ENCODE data around the gene ATG7. TPM values are rescaled to one million over a fixed set of nuclear protein-coding genes. Genes with fewer than 3 reads are reported as not detected.

Gene ATG7
- total RNA-seq, 2 experiments from 2014 or later, result 26.4 to 28.6 TPM

GRCh38 chr3:11539218-11539617, 267.0 kb downstream of the ATG7 start:
- DNase-seq (no peak), ATAC-seq (ENCODE audit: low read depth) (no peak)
- no peaks in the 10 kb centered on the region for H3K9me3 Mint-ChIP-seq
- no peak overlapping the region for H3K4me3 Mint-ChIP-seq
- POLR2A ChIA-PET, result no interaction called here
- no peaks in the 10 kb centered on the region for H3K36me3 Mint-ChIP-seq
- no peak overlapping the region for H3K27ac Mint-ChIP-seq
- no peaks in the 10 kb centered on the region for H3K27me3 Mint-ChIP-seq
- no peaks in the 10 kb centered on the region for H3K4me1 Mint-ChIP-seq

GRCh38 chr3:11539677-11540076, 267.5 kb downstream of the ATG7 start:
- no peaks in the 10 kb centered on the region for H3K36me3 Mint-ChIP-seq
- POLR2A ChIA-PET, result no interaction called here
- no peak for DNase-seq
- H3K27ac Mint-ChIP-seq, result no peak overlapping the region
- H3K27me3 Mint-ChIP-seq, result no peaks in the 10 kb centered on the region
- no peak overlapping the region for H3K4me3 Mint-ChIP-seq
- ATAC-seq (ENCODE audit: low read depth), result no peak
- no peaks in the 10 kb centered on the region for H3K9me3 Mint-ChIP-seq
- no peaks in the 10 kb centered on the region for H3K4me1 Mint-ChIP-seq

- ATAC-seq (ENCODE audit: low read depth) (no peak), DNase-seq (no peak)
- no peaks in the 10 kb centered on the region for H3K36me3 Mint-ChIP-seq
- no peaks in the 10 kb centered on the region for H3K4me1 Mint-ChIP-seq
- H3K27ac Mint-ChIP-seq, result no peak overlapping the region
- H3K9me3 Mint-ChIP-seq, result no peaks in the 10 kb centered on the region
- no peak overlapping the region for H3K4me3 Mint-ChIP-seq
- POLR2A ChIA-PET, result no interaction called here
- no peaks in the 10 kb centered on the region for H3K27me3 Mint-ChIP-seq
These were observed 269.4 kb downstream of the ATG7 start for GRCh38 chr3:11541321-11542303.

GRCh38 chr3:11542551-11542950, 270.4 kb downstream of the ATG7 start:
- H3K4me1 Mint-ChIP-seq, result no peaks in the 10 kb centered on the region
- H3K27me3 Mint-ChIP-seq, result no peaks in the 10 kb centered on the region
- H3K27ac Mint-ChIP-seq, result no peak overlapping the region
- peaks cover 2% of the 10 kb centered on the region for H3K36me3 Mint-ChIP-seq
- no peaks in the 10 kb centered on the region for H3K9me3 Mint-ChIP-seq
- POLR2A ChIA-PET, result no interaction called here
- DNase-seq (no peak), ATAC-seq (ENCODE audit: low read depth) (no peak)
- H3K4me3 Mint-ChIP-seq, result no peak overlapping the region

GRCh38 chr3:11543141-11543947, 271.1 kb downstream of the ATG7 start:
- ATAC-seq (ENCODE audit: low read depth) (no peak), DNase-seq (no peak)
- no peaks in the 10 kb centered on the region for H3K9me3 Mint-ChIP-seq
- no peaks in the 10 kb centered on the region for H3K4me1 Mint-ChIP-seq
- no peaks in the 10 kb centered on the region for H3K27me3 Mint-ChIP-seq
- no peak overlapping the region for H3K27ac Mint-ChIP-seq
- no peak overlapping the region for H3K4me3 Mint-ChIP-seq
- POLR2A ChIA-PET, result interaction anchor here (0.7 kb wide), 1 partner anchor 149 kb away, joined by 3 read pairs; no protein-coding TSS in a partner anchor
- H3K36me3 Mint-ChIP-seq, result peaks cover 2% of the 10 kb centered on the region

GRCh38 chr3:11543948-11544387, 271.8 kb downstream of the ATG7 start:
- H3K4me1 Mint-ChIP-seq, result no peaks in the 10 kb centered on the region
- no peak overlapping the region for H3K27ac Mint-ChIP-seq
- no peaks in the 10 kb centered on the region for H3K27me3 Mint-ChIP-seq

GRCh38 chr3:11544412-11545181, 272.4 kb downstream of the ATG7 start:
- Mint-ChIP-seq H3K4me1 (no peaks in the 10 kb centered on the region), H3K9me3 (no peaks in the 10 kb centered on the region), H3K36me3 (peaks cover 2% of the 10 kb centered on the region), H3K4me3 (no peak overlapping the region), H3K27ac (no peak overlapping the region), H3K27me3 (no peaks in the 10 kb centered on the region)
- no peak for DNase-seq
- ATAC-seq (ENCODE audit: low read depth), result no peak
- POLR2A ChIA-PET, result no interaction called here

More at GRCh38 chr3:11543948-11544387, 271.8 kb downstream of the ATG7 start:
- Mint-ChIP-seq H3K36me3 (peaks cover 2% of the 10 kb centered on the region), H3K4me3 (no peak overlapping the region), H3K9me3 (no peaks in the 10 kb centered on the region)
- ATAC-seq (ENCODE audit: low read depth) (no peak), DNase-seq (no peak)
- POLR2A ChIA-PET, result no interaction called here

- peaks cover 2% of the 10 kb centered on the region for H3K36me3 Mint-ChIP-seq
- DNase-seq (no peak), ATAC-seq (ENCODE audit: low read depth) (no peak)
- H3K27me3 Mint-ChIP-seq, result no peaks in the 10 kb centered on the region
- POLR2A ChIA-PET, result no interaction called here
- H3K4me3 Mint-ChIP-seq, result no peak overlapping the region
- no peak overlapping the region for H3K27ac Mint-ChIP-seq
- H3K4me1 Mint-ChIP-seq, result no peaks in the 10 kb centered on the region
- H3K9me3 Mint-ChIP-seq, result no peaks in the 10 kb centered on the region
These were observed 273.1 kb downstream of the ATG7 start for GRCh38 chr3:11545186-11545851.

GRCh38 chr3:11546657-11547302, 274.6 kb downstream of the ATG7 start:
- H3K4me3 Mint-ChIP-seq, result no peak overlapping the region
- no peaks in the 10 kb centered on the region for H3K27me3 Mint-ChIP-seq
- H3K9me3 Mint-ChIP-seq, result no peaks in the 10 kb centered on the region
- DNase-seq, result no peak
- peaks cover 2% of the 10 kb centered on the region for H3K36me3 Mint-ChIP-seq
- H3K4me1 Mint-ChIP-seq, result no peaks in the 10 kb centered on the region
- ATAC-seq (ENCODE audit: low read depth), result no peak
- no peak overlapping the region for H3K27ac Mint-ChIP-seq
- POLR2A ChIA-PET, result no interaction called here

GRCh38 chr3:11547498-11547897, 275.3 kb downstream of the ATG7 start:
- no peak overlapping the region for H3K27ac Mint-ChIP-seq
- ATAC-seq (ENCODE audit: low read depth), result no peak
- POLR2A ChIA-PET, result no interaction called here

GRCh38 chr3:11548721-11549131, 276.5 kb downstream of the ATG7 start:
- Mint-ChIP-seq H3K27ac (no peak overlapping the region), H3K4me3 (no peak overlapping the region)
- DNase-seq, result no peak

More at GRCh38 chr3:11547498-11547897, 275.3 kb downstream of the ATG7 start:
- Mint-ChIP-seq H3K4me3 (no peak overlapping the region), H3K9me3 (no peaks in the 10 kb centered on the region), H3K4me1 (no peaks in the 10 kb centered on the region), H3K36me3 (peaks cover 8% of the 10 kb centered on the region), H3K27me3 (no peaks in the 10 kb centered on the region)
- no peak for DNase-seq

GRCh38 chr3:11549580-11550140, 277.5 kb downstream of the ATG7 start:
- peaks cover 25% of the 10 kb centered on the region for H3K36me3 Mint-ChIP-seq
- POLR2A ChIA-PET, result no interaction called here
- H3K27me3 Mint-ChIP-seq, result no peaks in the 10 kb centered on the region
- DNase-seq (no peak), ATAC-seq (ENCODE audit: low read depth) (no peak)
- H3K4me1 Mint-ChIP-seq, result no peaks in the 10 kb centered on the region
- H3K27ac Mint-ChIP-seq, result no peak overlapping the region
- H3K4me3 Mint-ChIP-seq, result no peak overlapping the region
- no peaks in the 10 kb centered on the region for H3K9me3 Mint-ChIP-seq

More at GRCh38 chr3:11548721-11549131, 276.5 kb downstream of the ATG7 start:
- Mint-ChIP-seq H3K27me3 (no peaks in the 10 kb centered on the region), H3K36me3 (peaks cover 20% of the 10 kb centered on the region), H3K9me3 (no peaks in the 10 kb centered on the region), H3K4me1 (no peaks in the 10 kb centered on the region)
- POLR2A ChIA-PET, result no interaction called here
- no peak for ATAC-seq (ENCODE audit: low read depth)
